Measurements from ENCODE around the gene OLFML2A.
A peak's percentile ranks its signal among the peaks of the same experiment; 100 is the strongest.

Gene OLFML2A

DNA sequence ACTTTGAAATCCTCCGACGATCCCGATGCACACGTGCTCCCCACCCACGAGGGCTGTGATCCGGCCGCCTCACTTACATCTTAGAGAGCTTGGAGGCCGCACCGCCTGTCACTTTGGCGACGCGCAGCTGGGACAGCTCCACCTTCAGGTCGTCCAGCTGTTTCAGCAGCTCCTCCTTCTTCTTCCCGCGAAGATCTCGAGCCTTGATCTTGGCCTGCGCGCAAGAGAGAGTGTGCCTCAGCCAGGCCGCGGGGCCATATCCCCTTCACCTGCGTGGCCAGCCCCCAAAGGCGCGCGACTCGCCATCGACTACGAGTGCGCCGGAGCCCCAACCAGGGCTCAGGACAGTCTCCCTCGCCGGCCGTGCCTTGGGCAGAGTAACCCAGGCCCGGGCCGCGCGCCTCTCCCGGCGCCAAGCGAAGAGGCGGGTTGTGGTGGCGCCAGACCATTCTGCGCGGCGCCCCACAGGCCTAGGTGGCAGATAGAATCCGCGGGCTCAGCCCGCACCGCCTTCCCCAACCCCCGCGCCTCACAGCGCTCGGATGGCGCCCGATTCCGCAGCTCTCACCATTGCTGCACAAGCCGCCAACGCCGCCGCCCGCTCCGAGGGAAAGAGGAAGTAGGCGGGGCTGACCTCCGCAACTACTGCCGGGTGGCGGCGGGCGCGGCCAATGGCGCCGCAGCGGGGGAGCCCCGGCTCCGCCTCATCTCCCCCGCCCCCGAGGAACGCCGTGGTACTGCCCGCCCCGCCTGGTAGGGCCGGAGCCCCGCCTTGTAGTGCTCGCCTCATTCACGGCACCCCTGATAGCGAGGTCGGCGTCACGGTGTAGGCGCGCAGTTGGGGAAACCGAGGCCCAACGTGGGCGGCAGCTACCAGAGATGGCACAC is 84.7 kb downstream of the OLFML2A start, which contains the start of the genes ARPC5L and RPL35:
Gene ARPC5L (plus strand): TSS at position 789 of the 888 bp plus-strand sequence. CDS start 7,161 bp downstream, outside the sequence.
Gene RPL35 (minus strand): TSS at position 616 of the 888 bp plus-strand sequence. CDS start 45 bp downstream, at position 571.
- peak within 1 kb of the TSS; percentile 100 for H3K9ac ChIP-seq (ENCODE audit: low read length)
- H3K4me2 ChIP-seq (ENCODE audit: low read length): peak within 1 kb of the TSS; percentile 90
- peaks cover 7 to 14% of the 10 kb centered on the region in 2 experiments for H3K4me1 ChIP-seq (ENCODE audit: control insufficient read depth in 1 of 2, insufficient read depth in 2 of 2, low read length in 2 of 2)
- peak within 1 kb of the TSS; percentile 86 for H4K91ac ChIP-seq (ENCODE audit: low read depth, low read length)
- no peak within 1 kb of the TSS for H3K23ac ChIP-seq (ENCODE audit: low read length)
- H3K27ac ChIP-seq (ENCODE audit: low read depth, low read length): peak within 1 kb of the TSS; percentile 88
- peak within 1 kb of the TSS; percentile 98 for H3K4me3 ChIP-seq (ENCODE audit: low read depth, low read length)
- H3K79me2 ChIP-seq (ENCODE audit: control insufficient read depth, insufficient read depth, low read length, poor library complexity): peaks cover 16% of the 10 kb centered on the region
- H2BK5ac ChIP-seq (ENCODE audit: low read depth, low read length, poor library complexity): peak within 1 kb of the TSS; percentile 88
- H3K4ac ChIP-seq (ENCODE audit: low read depth, low read length): peak within 1 kb of the TSS; percentile 94
- peaks cover 11% of the 10 kb centered on the region for H3K79me1 ChIP-seq (ENCODE audit: low read length)
- H3K27me3 ChIP-seq (ENCODE audit: insufficient read depth, low read length): no peaks in the 10 kb centered on the region
- H2AK5ac ChIP-seq (ENCODE audit: low read length): peak within 1 kb of the TSS; percentile 90
- peak within 1 kb of the TSS; percentile 82 for H2BK120ac ChIP-seq (ENCODE audit: insufficient read depth, low read length, poor library complexity)
- WGBS (ENCODE audit: extremely low coverage, insufficient coverage, insufficient read length): no CpG with 5 or more reads among the region's 92 CpGs
- H4K8ac ChIP-seq (ENCODE audit: low read depth, low read length): peak within 1 kb of the TSS; percentile 91
- H4K12ac ChIP-seq (ENCODE audit: low read depth, low read length): peak within 1 kb of the TSS; percentile 90
- peak within 1 kb of the TSS; percentile 94 for H3K14ac ChIP-seq (ENCODE audit: low read length)
- peak within 1 kb of the TSS; percentile 96 for H3K18ac ChIP-seq (ENCODE audit: low read length)
- peaks cover 41 to 44% of the 10 kb centered on the region in 2 experiments for H3K36me3 ChIP-seq (ENCODE audit: control insufficient read depth in 1 of 2, insufficient read depth in 2 of 2, low read length in 2 of 2)
- no peaks in the 10 kb centered on the region for H3K9me3 ChIP-seq (ENCODE audit: insufficient read depth, low read depth, low read length)
- peak; percentile 90 to 96 for DNase-seq
- H2BK12ac ChIP-seq (ENCODE audit: low read length): no peak within 1 kb of the TSS
- H2AFZ ChIP-seq (ENCODE audit: insufficient read depth, low read length, poor library complexity): peak within 1 kb of the TSS; percentile 68

DNA sequence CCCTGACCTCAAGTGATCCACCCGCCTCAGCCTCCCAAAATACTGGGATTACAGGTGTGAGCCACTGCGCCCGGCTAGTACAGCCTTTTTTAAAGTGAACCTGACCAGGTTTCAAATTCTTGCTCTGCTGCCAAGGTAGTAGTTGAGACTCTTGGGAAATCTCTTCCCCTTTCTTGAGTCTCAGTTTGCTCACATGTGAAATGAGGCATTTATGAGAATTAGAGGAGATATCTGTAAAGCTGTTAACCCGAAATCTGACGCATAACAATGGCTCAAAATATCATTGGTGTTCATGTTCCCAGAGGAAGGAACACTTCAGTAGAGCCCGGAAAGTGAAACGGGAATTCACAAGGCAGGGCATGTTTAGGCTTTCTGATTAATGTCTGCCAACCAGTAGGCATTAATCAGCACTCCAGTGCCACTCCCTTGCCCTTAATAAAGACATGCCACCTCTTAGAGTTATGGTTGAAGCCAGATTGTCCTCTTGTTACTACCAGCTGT is 86.5 kb downstream of the OLFML2A start:
- Histone ChIP-seq H3K79me2 (ENCODE audit: control insufficient read depth, insufficient read depth, low read length, poor library complexity) (peaks cover 18% of the 10 kb centered on the region), H2AK5ac (ENCODE audit: low read length) (no peak overlapping the region), H4K8ac (ENCODE audit: low read depth, low read length) (no peak overlapping the region), H3K4ac (ENCODE audit: low read depth, low read length) (no peak overlapping the region), H3K27me3 (ENCODE audit: insufficient read depth, low read length) (no peaks in the 10 kb centered on the region), H3K9me3 (ENCODE audit: insufficient read depth, low read depth, low read length) (no peaks in the 10 kb centered on the region), H3K18ac (ENCODE audit: low read length) (no peak overlapping the region), H3K4me3 (ENCODE audit: low read depth, low read length) (no peak overlapping the region), H3K79me1 (ENCODE audit: low read length) (peaks cover 13% of the 10 kb centered on the region), H2BK12ac (ENCODE audit: low read length) (no peak overlapping the region), H3K4me2 (ENCODE audit: low read length) (no peak overlapping the region), H2BK5ac (ENCODE audit: low read depth, low read length, poor library complexity) (no peak overlapping the region), H3K4me1 (ENCODE audit: control insufficient read depth in 1 of 2, insufficient read depth in 2 of 2, low read length in 2 of 2) (peaks cover 11 to 14% of the 10 kb centered on the region in 2 experiments), H3K14ac (ENCODE audit: low read length) (no peak overlapping the region), H2BK120ac (ENCODE audit: insufficient read depth, low read length, poor library complexity) (no peak overlapping the region), H3K23ac (ENCODE audit: low read length) (no peak overlapping the region), H4K12ac (ENCODE audit: low read depth, low read length) (no peak overlapping the region), H3K9ac (ENCODE audit: low read length) (no peak overlapping the region), H4K91ac (ENCODE audit: low read depth, low read length) (no peak overlapping the region), H3K36me3 (ENCODE audit: control insufficient read depth in 1 of 2, insufficient read depth in 2 of 2, low read length in 2 of 2) (peaks cover 24 to 26% of the 10 kb centered on the region in 2 experiments), H3K27ac (ENCODE audit: low read depth, low read length) (no peak overlapping the region), H2AFZ (ENCODE audit: insufficient read depth, low read length, poor library complexity) (no peak overlapping the region)
- WGBS (ENCODE audit: extremely low coverage, insufficient coverage, insufficient read length): no CpG with 5 or more reads among the region's 7 CpGs
- DNase-seq: no peak
